ENCODE measurements around the gene MBL2. TPM values are rescaled to one million over a fixed set of nuclear protein-coding genes. Genes with fewer than 3 reads are reported as not detected.

Gene MBL2
- total RNA-seq, result not detected in 2 replicates

- DNase-seq (ENCODE audit: low read depth in 2 of 2), result no peak
Measured at GRCh38 chr10:52772623-52773022, at the start of gene MBL2. TSS of gene MBL2 (minus strand) at chr10:52772784. CDS start at chr10:52771635, 1,149 bp downstream.

DNA sequence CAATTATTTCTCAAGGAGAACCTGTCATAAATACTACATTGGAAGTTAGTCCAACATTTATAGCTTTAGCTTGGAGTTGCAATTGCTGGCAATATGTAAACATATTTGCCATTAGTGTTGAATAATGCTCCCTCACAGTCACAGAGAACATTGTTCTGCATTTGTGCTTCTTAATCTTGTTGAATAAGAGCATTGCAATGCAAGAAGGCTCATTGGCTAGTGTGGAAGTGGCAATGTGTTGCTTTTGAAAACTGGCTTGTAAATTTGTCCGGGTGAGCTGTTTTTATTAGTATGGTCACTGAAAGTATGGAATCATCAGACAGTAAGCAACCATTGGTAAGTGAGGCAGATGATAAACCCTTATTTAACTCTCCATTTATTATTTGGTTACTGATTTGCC lies 47.7 kb upstream of the MBL2 start:
- no peak for DNase-seq (ENCODE audit: low read depth in 2 of 2)

DNA sequence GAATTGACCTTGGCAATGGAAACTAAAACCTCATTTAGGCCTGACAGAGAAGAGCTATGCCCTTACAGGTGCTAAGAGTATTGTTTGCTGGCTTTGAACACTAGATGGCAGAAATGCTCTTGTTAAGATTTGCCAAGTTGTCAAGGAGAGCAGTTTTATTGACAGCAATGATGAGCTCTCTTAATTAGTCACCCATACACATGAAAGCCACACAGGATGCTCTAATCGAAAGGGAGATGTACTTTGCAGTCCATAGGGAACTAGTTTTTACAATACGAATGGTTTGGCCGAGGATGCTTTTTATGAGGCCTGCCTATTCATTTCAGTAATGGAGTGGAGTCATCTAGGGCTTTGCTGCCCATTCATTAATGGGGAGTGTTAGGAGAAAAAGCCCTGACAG lies 45.4 kb upstream of the MBL2 start:
- DNase-seq (ENCODE audit: low read depth in 2 of 2), result peak; percentile 42 to 51

GRCh38 chr10:52814506-52814905 lies 41.9 kb upstream of the MBL2 start:
- no peak for DNase-seq (ENCODE audit: low read depth in 2 of 2)

DNA sequence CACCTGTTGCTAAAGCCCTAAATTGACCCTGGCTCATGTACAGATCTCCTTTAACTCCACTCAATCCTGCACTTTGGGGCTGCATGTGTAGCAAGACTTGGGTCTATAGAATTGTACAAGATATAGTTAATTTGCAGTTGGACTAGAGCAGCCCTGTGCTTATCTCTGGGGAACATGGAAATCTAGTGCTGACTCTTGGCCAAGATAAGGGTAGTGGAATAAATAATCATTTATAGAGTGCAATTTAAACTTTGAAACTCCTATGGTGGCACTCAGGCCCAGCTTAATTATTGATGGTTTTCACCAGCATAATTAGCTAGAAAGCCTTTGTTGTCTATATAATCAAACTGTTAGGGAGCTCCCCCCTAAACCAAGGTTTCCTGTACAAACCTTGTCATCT lies 39.2 kb upstream of the MBL2 start:
- DNase-seq (ENCODE audit: low read depth in 2 of 2), result no peak

- DNase-seq (ENCODE audit: low read depth in 2 of 2), result no peak
Measured at GRCh38 chr10:52810761-52811160, 38.2 kb upstream of the MBL2 start.

GRCh38 chr10:52807803-52808202 lies 35.2 kb upstream of the MBL2 start:
- no peak for DNase-seq (ENCODE audit: low read depth in 2 of 2)

- DNase-seq (ENCODE audit: low read depth in 2 of 2), result no peak
Measured at GRCh38 chr10:52805414-52806285, 33.1 kb upstream of the MBL2 start.

DNA sequence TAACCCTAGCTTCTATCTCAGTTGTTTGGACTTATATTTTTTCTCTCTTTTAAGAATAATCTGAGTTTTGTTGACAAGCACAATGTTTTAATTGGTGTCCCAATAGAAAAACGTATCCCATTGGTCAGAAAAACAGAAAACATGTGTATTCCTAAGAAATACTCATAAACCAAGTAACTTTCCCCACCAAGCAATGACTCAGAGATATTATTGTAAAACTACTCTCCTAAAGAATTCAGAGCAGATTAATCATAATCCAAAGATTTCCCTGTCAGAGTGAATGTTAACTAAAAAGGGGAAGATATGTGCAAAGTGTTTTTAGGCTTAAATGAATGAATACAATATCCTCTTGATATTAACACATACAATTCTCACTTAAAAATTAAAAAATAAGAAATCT lies 29.4 kb upstream of the MBL2 start:
- no peak for DNase-seq (ENCODE audit: low read depth in 2 of 2)

- DNase-seq (ENCODE audit: low read depth in 2 of 2), result no peak
Measured at GRCh38 chr10:52786098-52786497, 13.5 kb upstream of the MBL2 start.

GRCh38 chr10:52785418-52785817 lies 12.8 kb upstream of the MBL2 start:
- DNase-seq (ENCODE audit: low read depth in 2 of 2), result no peak

GRCh38 chr10:52783726-52784125 lies 11.1 kb upstream of the MBL2 start:
- DNase-seq (ENCODE audit: low read depth in 2 of 2), result no peak

- no peak for DNase-seq (ENCODE audit: low read depth in 2 of 2)
Measured at GRCh38 chr10:52782554-52782953, 10.0 kb upstream of the MBL2 start.

GRCh38 chr10:52780391-52781155 lies 8.0 kb upstream of the MBL2 start:
- DNase-seq (ENCODE audit: low read depth in 2 of 2), result no peak

DNA sequence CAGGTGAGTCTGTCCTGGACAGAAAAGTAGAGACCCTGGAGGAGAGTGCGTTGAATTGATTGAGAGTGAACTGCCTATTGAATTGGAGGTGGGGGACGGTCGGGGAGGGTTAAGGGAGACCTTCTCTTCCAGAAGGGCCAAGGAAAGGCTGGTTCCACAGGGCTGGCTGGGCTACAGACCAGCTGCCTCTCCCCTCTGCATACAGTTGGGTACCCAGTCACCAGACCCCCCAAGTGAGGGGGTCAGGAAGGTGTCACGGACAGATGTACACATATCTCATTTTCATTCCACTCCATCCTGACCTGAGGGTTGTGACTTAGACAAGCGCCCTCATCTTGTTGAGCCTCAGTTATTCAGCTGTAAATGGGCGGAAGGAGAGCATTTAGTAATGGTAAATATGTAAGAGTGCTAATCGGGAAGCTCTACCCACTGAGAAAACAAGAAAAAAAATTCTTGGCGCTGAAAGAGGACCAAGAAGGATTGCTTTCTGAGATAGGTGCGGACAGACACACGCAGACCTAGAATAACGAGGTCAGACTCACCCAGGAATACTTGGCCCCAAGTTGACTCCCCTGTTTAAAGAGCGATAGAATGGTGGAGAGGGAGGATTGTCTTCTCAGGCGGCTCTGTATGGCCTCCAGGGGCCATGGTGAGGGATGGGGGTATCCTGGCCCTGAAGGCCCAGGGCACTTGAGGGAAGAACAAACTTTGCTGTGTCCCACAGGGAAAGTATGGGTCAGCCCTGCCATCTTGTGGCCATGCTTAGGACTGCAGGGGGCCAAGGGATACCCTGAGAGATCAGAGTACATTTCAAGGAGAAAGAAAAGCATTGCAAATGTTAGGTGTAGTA lies 7.2 kb upstream of the MBL2 start:
- peak; percentile 59 to 66 for DNase-seq (ENCODE audit: low read depth in 2 of 2)

DNA sequence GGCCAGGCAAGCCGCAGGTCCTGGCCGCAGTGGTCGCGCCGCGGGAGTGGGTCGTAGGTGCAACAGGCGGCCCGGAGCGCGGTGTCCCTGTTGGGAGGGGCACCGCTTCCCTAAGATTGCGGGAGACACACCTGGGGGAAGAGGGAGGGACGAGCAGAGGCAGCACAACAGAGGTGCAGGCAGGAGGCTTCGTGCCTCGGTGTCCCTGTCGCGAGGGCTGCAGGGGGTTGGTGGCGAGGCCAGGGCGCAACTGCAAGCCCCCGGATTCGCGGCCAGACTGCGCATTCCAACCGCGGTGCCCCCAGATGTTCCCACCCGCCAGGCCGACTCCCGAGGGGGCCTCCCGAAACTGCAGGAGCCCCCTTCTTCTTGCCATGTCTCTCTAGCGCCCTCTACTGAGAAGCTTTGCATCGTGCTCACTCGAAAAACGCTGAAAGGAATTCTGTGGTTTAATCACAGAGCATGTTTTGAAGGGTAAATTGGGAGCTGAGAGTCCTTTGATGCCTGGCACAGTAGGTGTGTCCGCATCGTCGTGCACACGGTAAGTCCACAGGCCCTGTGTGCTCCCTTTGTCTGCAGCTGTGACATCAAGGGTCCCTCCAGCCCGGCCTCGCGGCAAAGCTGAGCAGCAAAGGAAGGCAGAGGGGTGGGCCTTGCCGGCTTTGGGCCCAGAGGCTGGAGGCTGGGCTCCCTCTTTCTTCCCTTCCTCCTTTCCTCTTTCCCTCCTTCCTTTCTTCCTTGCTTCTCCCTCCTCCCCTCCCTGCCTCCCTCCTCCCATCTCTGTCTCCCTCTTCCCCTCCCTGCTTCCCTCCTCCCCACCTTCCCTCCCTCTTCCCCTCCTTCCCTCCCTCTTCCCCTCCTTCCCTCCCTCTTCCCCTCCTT lies 6.2 kb upstream of the MBL2 start:
- peak; percentile 30 to 50 for DNase-seq (ENCODE audit: low read depth in 2 of 2)

- no peak for DNase-seq (ENCODE audit: low read depth in 2 of 2)
Measured at GRCh38 chr10:52777414-52777813, 4.8 kb upstream of the MBL2 start.

- no peak for DNase-seq (ENCODE audit: low read depth in 2 of 2)
Measured at GRCh38 chr10:52776471-52776903, 3.9 kb upstream of the MBL2 start.

DNA sequence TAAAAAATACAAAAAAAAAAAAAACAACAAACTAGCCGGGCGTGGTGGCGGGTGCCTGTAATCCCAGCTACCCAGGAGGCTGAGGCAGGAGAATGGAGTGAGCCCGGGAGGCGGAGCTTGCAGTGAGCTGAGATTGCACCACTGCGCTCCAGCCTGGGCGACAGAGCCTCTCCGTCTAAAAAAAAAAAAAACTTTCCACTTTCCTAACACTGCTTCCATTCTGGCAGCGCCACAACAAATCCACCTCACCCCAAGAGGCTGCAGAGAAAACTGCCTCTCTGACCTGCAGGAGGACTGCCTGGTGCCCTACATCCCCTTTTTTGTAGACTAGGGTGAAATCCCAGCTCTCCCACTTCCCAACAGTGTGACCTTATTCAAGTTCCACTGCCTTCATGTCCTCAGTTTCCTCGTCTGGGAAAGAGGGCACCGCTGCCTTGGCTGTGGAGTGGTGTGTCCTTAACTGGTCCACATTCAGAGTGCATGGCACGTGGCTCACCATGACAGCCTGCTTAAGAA lies 2.6 kb upstream of the MBL2 start:
- DNase-seq (ENCODE audit: low read depth in 2 of 2), result no peak

GRCh38 chr10:52774600-52775106 lies 2.1 kb upstream of the MBL2 start:
- no peak for DNase-seq (ENCODE audit: low read depth in 2 of 2)

Data from lung microvascular endothelial cell (primary cell).